PC-3 (cell line): ENCODE measurements around the gene UMPS. TPM values are rescaled to one million over a fixed set of nuclear protein-coding genes. Genes with fewer than 3 reads are reported as not detected.

ENCODE experiments used
- ATAC-seq: fragments of 200-7000 bp; cut with Tn5 transposase; 2 replicates; pipeline ENCODE4 v1.9.1; 2020; ENCODE audit warnings: mild to moderate bottlenecking, moderate library complexity
- BruUV-seq: library from RNA; stranded (reverse); fragments of 400-500 nt; replicated peaks from 2 replicates; lab custom pipeline; 2021; lab: Mats Ljungman, UMichigan
- CTCF ChIA-PET: fragments of 300-600 bp; sonication (Branson Sonifier 250); formaldehyde crosslinking; loops from one replicate; lab custom pipeline; 2022; ENCODE audit warnings: antibody characterized with exemption; lab: Charles Lee
- POLR2A ChIA-PET: fragments of 300-600 bp; sonication (Branson Sonifier 250); formaldehyde crosslinking; loops from one replicate; lab custom pipeline; 2022; ENCODE audit warnings: antibody characterized with exemption; ENCODE audit not compliant: unreplicated experiment; lab: Charles Lee
- DNase-seq: peaks from one replicate; pipeline ENCODE4 v3.0.0-alpha.2; 2015
- H2AFZ ChIP-seq: fragments of 300-600 bp; sonication (generic); 2 replicates; pipeline ENCODE4 v1.6.0; 2016; ENCODE audit warnings: antibody characterized with exemption, low read length
- H3F3A ChIP-seq: fragments of 300-600 bp; sonication (generic); one replicate; pipeline ENCODE4 v1.6.0; 2017; ENCODE audit warnings: antibody characterized with exemption, low read length, control low read depth, mild to moderate bottlenecking; ENCODE audit not compliant: unreplicated experiment
- H3K27ac ChIP-seq: fragments of 300-600 bp; sonication (generic); 2 replicates; pipeline ENCODE4 v1.5.1; 2016; ENCODE audit warnings: mild to moderate bottlenecking, low read length
- H3K27me3 ChIP-seq: fragments of 300-600 bp; sonication (generic); 2 replicates; pipeline ENCODE4 v1.6.1; 2016; ENCODE audit warnings: low read length, mixed read lengths
- H3K36me3 ChIP-seq: fragments of 300-600 bp; sonication (generic); 2 replicates; pipeline ENCODE4 v1.6.1; 2016; ENCODE audit warnings: low read depth, mixed run types, low read length, mixed read lengths
- H3K4me1 ChIP-seq: fragments of 300-600 bp; sonication (generic); 2 replicates; pipeline ENCODE4 v1.5.1; 2016; ENCODE audit warnings: low read length; ENCODE audit not compliant: insufficient read depth
- H3K4me2 ChIP-seq: fragments of 300-600 bp; sonication (generic); 2 replicates; pipeline ENCODE4 v1.6.0; 2016; ENCODE audit warnings: low read length
- H3K4me3 ChIP-seq: fragments of 300-600 bp; sonication (generic); 2 replicates; pipeline ENCODE4 v1.5.1; 2016; ENCODE audit warnings: mild to moderate bottlenecking, low read length, mixed read lengths
- H3K79me2 ChIP-seq: fragments of 300-600 bp; sonication (generic); 2 replicates; pipeline ENCODE4 v1.6.1; 2017; ENCODE audit warnings: low read length, mixed read lengths
- H3K9ac ChIP-seq: fragments of 300-600 bp; sonication (generic); 2 replicates; pipeline ENCODE4 v1.6.0; 2016; ENCODE audit warnings: mild to moderate bottlenecking, low read length
- H3K9me2 ChIP-seq: fragments of 300-600 bp; sonication (generic); replicated peaks from 2 replicates; pipeline ENCODE4 v1.6.1; 2016; ENCODE audit warnings: mixed run types, low read length, mixed read lengths
- H3K9me3 ChIP-seq: fragments of 300-600 bp; sonication (generic); 2 replicates; pipeline ENCODE4 v1.6.1; 2016; ENCODE audit warnings: low read length, mixed read lengths
- H4K20me1 ChIP-seq: fragments of 300-600 bp; sonication (generic); 2 replicates; pipeline ENCODE4 v1.6.1; 2016; ENCODE audit warnings: low read length, mixed read lengths
- EZH2 ChIP-seq: fragments of 300-600 bp; sonication (generic); IDR thresholded peaks from one replicate; pipeline ENCODE4 v1.6.1; 2017; ENCODE audit warnings: antibody characterized with exemption, mild to moderate bottlenecking, low read length; ENCODE audit not compliant: unreplicated experiment
- EZH2phosphoT487 ChIP-seq: fragments of 300-600 bp; sonication (generic); IDR thresholded peaks from 2 replicates; pipeline ENCODE4 v1.6.1; 2018; ENCODE audit warnings: mild to moderate bottlenecking, antibody characterized with exemption, low read length, borderline replicate concordance
- intact Hi-C: fragments of 100-400 bp; cut with micrococcal nuclease; formaldehyde crosslinking; loops from 2 replicates; pipeline ENCODE4 v1.9.0; 2023
- total RNA-seq: library from RNA; depleted of rRNA; stranded (reverse); fragments of >200 nt; gene quantifications from 2 replicates; pipeline ENCODE4 v1.2.3, GENCODE V29; 2014
- TF ChIP-seq, protein P1 (sequence below): fragments of 300-600 bp; sonication (generic); conservative IDR thresholded peaks from 2 replicates; pipeline ENCODE4 v1.5.1; 2017; ENCODE audit warnings: antibody characterized with exemption, low read depth, mild to moderate bottlenecking, low read length

UMPS gene
- total RNA-seq, 1 experiment from 2014 or later = 38.4 TPM

- H3K27me3 ChIP-seq = no peaks in the 10 kb centered on the region
- H2AFZ ChIP-seq = no peak overlapping the region
- H3K4me2 ChIP-seq = no peak overlapping the region
- H3K9me3 ChIP-seq = no peaks in the 10 kb centered on the region
- no peak overlapping the region for H3K4me3 ChIP-seq
- no peak for TF ChIP-seq EZH2phosphoT487
- no peak for TF ChIP-seq EZH2
- TF ChIP-seq, protein P1, sequence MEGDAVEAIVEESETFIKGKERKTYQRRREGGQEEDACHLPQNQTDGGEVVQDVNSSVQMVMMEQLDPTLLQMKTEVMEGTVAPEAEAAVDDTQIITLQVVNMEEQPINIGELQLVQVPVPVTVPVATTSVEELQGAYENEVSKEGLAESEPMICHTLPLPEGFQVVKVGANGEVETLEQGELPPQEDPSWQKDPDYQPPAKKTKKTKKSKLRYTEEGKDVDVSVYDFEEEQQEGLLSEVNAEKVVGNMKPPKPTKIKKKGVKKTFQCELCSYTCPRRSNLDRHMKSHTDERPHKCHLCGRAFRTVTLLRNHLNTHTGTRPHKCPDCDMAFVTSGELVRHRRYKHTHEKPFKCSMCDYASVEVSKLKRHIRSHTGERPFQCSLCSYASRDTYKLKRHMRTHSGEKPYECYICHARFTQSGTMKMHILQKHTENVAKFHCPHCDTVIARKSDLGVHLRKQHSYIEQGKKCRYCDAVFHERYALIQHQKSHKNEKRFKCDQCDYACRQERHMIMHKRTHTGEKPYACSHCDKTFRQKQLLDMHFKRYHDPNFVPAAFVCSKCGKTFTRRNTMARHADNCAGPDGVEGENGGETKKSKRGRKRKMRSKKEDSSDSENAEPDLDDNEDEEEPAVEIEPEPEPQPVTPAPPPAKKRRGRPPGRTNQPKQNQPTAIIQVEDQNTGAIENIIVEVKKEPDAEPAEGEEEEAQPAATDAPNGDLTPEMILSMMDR = no peak
- H4K20me1 ChIP-seq = no peaks in the 10 kb centered on the region
- BruUV-seq = no TSS peak
- CTCF ChIA-PET = interaction anchor here (0.6 to 1.1 kb wide), 3 partner anchors 18 to 141 kb away, joined by 3 to 10 read pairs (median 5); no protein-coding TSS in a partner anchor
- H3K9ac ChIP-seq = no peak overlapping the region
- intact Hi-C loops = no loop called here
- no peak overlapping the region for H3K27ac ChIP-seq
- H3K9me2 ChIP-seq = no peaks in the 10 kb centered on the region
- DNase-seq (no peak), ATAC-seq (no peak)
- H3F3A ChIP-seq = no peaks in the 10 kb centered on the region
- POLR2A ChIA-PET = no interaction called here
- H3K79me2 ChIP-seq = no peaks in the 10 kb centered on the region
- H3K36me3 ChIP-seq = no peaks in the 10 kb centered on the region
- H3K4me1 ChIP-seq = no peaks in the 10 kb centered on the region
Measured at GRCh38 chr3:124760601-124761000, 30.3 kb downstream of the UMPS start.

- no peak overlapping the region; the same call in 1 of the 2 replicates for H3K4me3 ChIP-seq
- H3K4me2 ChIP-seq = peak overlapping the region; percentile 72
- peak overlapping the region; percentile 56; the same call in 1 of the 2 replicates for H2AFZ ChIP-seq
- H3F3A ChIP-seq = no peaks in the 10 kb centered on the region
- no peaks in the 10 kb centered on the region for H3K9me2 ChIP-seq
- intact Hi-C loops = loop anchor here (1.0 kb wide), 2 partner anchors 140 to 225 kb away; no protein-coding TSS in a partner anchor
- BruUV-seq = no TSS peak
- no peaks in the 10 kb centered on the region for H3K79me2 ChIP-seq
- H3K27me3 ChIP-seq = no peaks in the 10 kb centered on the region
- H3K27ac ChIP-seq = no peak overlapping the region
- TF ChIP-seq EZH2phosphoT487 (no peak), EZH2 (no peak)
- TF ChIP-seq, protein P1 = peak; percentile 83
- DNase-seq (peak; percentile 81), ATAC-seq (peak; percentile 87)
- H3K36me3 ChIP-seq = no peaks in the 10 kb centered on the region
- no peaks in the 10 kb centered on the region for H4K20me1 ChIP-seq
- no peaks in the 10 kb centered on the region for H3K9me3 ChIP-seq
- POLR2A ChIA-PET = no interaction called here
- H3K9ac ChIP-seq = no peak overlapping the region
- no peaks in the 10 kb centered on the region for H3K4me1 ChIP-seq
- CTCF ChIA-PET = interaction anchor here (0.6 to 1.1 kb wide), 4 partner anchors 18 to 140 kb away, joined by 3 to 10 read pairs (median 4); no protein-coding TSS in a partner anchor
Measured at GRCh38 chr3:124761250-124761796, 31.1 kb downstream of the UMPS start.

DNA sequence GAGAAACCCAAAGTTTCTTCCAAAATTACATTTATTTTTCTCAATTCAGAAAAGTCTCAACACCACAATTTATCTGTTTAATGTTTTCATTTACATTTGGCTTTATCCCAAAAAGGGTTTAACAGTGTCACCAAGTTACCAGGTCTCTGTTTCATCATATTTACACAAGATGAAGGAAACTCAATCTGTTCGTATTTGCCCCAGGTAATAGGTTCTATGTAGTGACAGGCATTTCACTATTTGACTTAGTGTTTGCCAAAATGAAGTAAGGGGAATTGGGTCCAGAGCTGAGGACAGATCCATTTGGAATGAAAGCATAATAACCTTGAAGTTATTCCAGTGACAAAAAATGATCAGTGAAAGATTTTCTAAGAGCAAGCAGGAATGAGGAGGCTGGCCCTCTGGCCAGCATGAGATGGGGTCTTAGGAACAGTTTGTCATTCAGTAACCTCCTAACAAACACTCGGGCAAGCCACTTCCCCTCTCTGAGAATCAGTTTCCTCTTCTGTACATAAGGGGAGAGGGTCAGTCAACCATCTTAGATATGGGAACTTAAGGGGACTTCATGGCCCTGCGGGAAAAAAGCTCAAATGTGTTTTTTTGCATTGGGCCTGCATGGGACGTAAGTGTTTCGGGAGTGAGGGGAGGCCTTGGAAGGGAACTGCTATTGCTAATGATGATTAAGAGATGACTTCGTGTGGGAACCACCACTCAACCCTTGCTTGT is 31.8 kb downstream of the UMPS start:
- Histone ChIP-seq H3K4me1 (no peaks in the 10 kb centered on the region), H3K27me3 (no peaks in the 10 kb centered on the region), H2AFZ (no peak overlapping the region), H4K20me1 (no peaks in the 10 kb centered on the region), H3K27ac (no peak overlapping the region), H3K9me3 (no peaks in the 10 kb centered on the region), H3K9ac (no peak overlapping the region), H3F3A (no peaks in the 10 kb centered on the region), H3K79me2 (no peaks in the 10 kb centered on the region), H3K36me3 (no peaks in the 10 kb centered on the region), H3K4me2 (no peak overlapping the region), H3K4me3 (no peak overlapping the region), H3K9me2 (no peaks in the 10 kb centered on the region)
- POLR2A ChIA-PET = no interaction called here
- DNase-seq = no peak
- intact Hi-C loops = loop anchor here (1.0 kb wide), 2 partner anchors 139 to 224 kb away; no protein-coding TSS in a partner anchor
- ATAC-seq = no peak
- TF ChIP-seq, protein P1 = no peak
- no peak for TF ChIP-seq EZH2phosphoT487
- no peak for TF ChIP-seq EZH2
- CTCF ChIA-PET = no interaction called here
- BruUV-seq = no TSS peak
